Inflammatory macrophage (primary cell): ENCODE measurements around the gene CNPY2.
"Not testable (repeated sequence)": the region's sequence is repeated elsewhere in the genome, so short reads cannot be mapped to it uniquely, and the experiment has no call there.

Experiments used
- DNase-seq, 2 donors: peaks; one replicate each; pipeline ENCODE4 v3.0.0-alpha.2; 2020 to 2022
- total RNA-seq, 18 experiments: gene quantifications; one replicate each; lab custom pipeline; 2026; ENCODE audit warnings: mixed read lengths in 6 of 18, inconsistent platforms in 2 of 18; lab: John Stamatoyannopoulos, UW

The CNPY2 gene
- total RNA-seq = 2.4 to 7.5 (median 5.8) reads per million in 18 experiments

GRCh38 chr12:56315622-56316473 is at the start of gene CNPY2:
CNPY2 (minus strand) TSS chr12:56315988; CDS start chr12:56315217, 771 bp downstream.
- DNase-seq = peak; percentile 94 to 96

- no peak for DNase-seq
Observed at GRCh38 chr12:56362130-56363059, 46.6 kb upstream of the CNPY2 start, which contains the start of gene APOF. APOF (minus strand) TSS chr12:56362857; CDS start chr12:56362745, 112 bp downstream.

- no peak for DNase-seq
Observed at GRCh38 chr12:56361487-56362129, 45.8 kb upstream of the CNPY2 start.

GRCh38 chr12:56359851-56360767 is 44.3 kb upstream of the CNPY2 start, which contains the start of gene STAT2:
STAT2 (minus strand) TSS chr12:56360107; CDS start chr12:56356571, 3,536 bp downstream.
- peak; percentile 100 for DNase-seq

- peak; percentile 53 to 74 for DNase-seq
Observed at GRCh38 chr12:56358836-56359532, 43.2 kb upstream of the CNPY2 start.

GRCh38 chr12:56351325-56351724 is 35.5 kb upstream of the CNPY2 start:
- no peak for DNase-seq

- DNase-seq = no peak
Observed at GRCh38 chr12:56350662-56351061, 34.9 kb upstream of the CNPY2 start.

- DNase-seq = no peak
Observed at GRCh38 chr12:56348776-56349175, 33.0 kb upstream of the CNPY2 start.

- DNase-seq = not testable (repeated sequence)
Observed at GRCh38 chr12:56347255-56347654, 31.5 kb upstream of the CNPY2 start.

- DNase-seq = peak; percentile 5 to 13
Observed at GRCh38 chr12:56346675-56347074, 30.9 kb upstream of the CNPY2 start.

- DNase-seq = not testable (repeated sequence)
Observed at GRCh38 chr12:56342290-56342689, 26.5 kb upstream of the CNPY2 start.

- DNase-seq = no peak
Observed at GRCh38 chr12:56341616-56342015, 25.8 kb upstream of the CNPY2 start.

- DNase-seq = no peak
Observed at GRCh38 chr12:56339158-56339422, 23.3 kb upstream of the CNPY2 start.

- DNase-seq = peak in 1 of 2 donors; percentile 16
Observed at GRCh38 chr12:56338308-56339157, 22.7 kb upstream of the CNPY2 start, which contains the start of gene IL23A. IL23A (plus strand) TSS chr12:56338884; CDS start chr12:56339045, 161 bp downstream.

GRCh38 chr12:56337753-56338251 is 22.0 kb upstream of the CNPY2 start:
- peak; percentile 59 to 63 for DNase-seq

- DNase-seq = peak; percentile 85 to 92
Observed at GRCh38 chr12:56336361-56337167, 20.8 kb upstream of the CNPY2 start.

- DNase-seq = not testable (repeated sequence)
Observed at GRCh38 chr12:56335527-56335926, 19.7 kb upstream of the CNPY2 start.

GRCh38 chr12:56334490-56334793 is 18.7 kb upstream of the CNPY2 start:
- no peak for DNase-seq
